HG02943 (cell line): ENCODE data around the gene MEX3C.
A peak's percentile ranks its signal among the peaks of the same experiment; 100 is the strongest.

Experiments
- ATAC-seq: cut with Tn5 transposase; IDR thresholded peaks from one replicate; pipeline ENCODE4 v1.9.1; 2021; ENCODE audit warnings: mild to moderate bottlenecking, low read depth, moderate library complexity; ENCODE audit not compliant: unreplicated experiment

The MEX3C gene

GRCh38 chr18:51157215-51157614 lies 40.3 kb downstream of the MEX3C start:
- no peak for ATAC-seq

GRCh38 chr18:51154431-51155063 lies 42.9 kb downstream of the MEX3C start:
- ATAC-seq: no peak

GRCh38 chr18:51153659-51154371 lies 43.7 kb downstream of the MEX3C start:
- ATAC-seq: peak; percentile 71

DNA sequence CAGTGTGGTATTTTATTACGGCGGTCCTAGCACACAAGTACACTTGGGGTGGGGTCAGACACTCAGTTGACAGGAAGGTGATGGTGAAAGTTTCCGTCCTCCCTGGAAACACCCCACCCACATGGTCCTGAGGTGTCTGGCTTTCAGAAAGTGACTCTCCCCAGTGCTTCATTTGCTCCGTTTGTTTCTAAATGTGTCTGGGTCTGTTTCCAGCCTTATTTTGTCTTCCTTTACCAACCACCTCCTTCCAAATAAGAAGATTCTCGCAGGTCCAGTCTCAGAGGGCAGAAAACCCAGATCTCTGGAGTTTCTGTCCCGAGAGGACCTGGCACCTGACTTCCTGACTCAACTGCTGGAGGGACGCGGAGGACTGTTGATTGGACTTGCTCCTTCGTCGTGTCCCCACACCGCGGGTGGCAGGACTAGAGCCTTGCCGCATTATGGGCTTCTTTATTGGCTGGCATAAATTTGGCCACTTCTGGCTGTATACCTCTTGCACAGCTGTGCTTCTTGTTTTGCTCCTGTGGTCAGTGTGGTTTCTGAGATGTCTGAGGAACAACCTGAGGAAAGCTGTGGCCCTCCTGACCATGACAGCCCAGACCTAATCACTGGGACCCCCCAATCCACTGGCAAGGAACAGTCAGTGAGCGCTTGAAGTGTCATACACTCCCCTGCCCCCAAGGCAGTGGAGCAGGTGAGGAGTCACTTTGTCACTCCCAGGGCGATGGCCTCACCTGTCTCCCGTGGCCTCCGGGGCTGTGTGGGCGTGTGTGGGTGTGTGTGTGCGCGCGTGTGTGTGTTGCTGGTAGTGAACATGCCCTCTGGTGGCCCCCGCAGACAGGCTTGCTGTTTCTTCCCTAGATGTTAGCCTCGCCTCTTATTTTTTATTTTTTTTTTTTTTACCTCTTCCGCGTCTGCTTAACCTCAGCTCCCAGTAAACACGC lies 45.6 kb downstream of the MEX3C start:
- ATAC-seq: peak; percentile 30

DNA sequence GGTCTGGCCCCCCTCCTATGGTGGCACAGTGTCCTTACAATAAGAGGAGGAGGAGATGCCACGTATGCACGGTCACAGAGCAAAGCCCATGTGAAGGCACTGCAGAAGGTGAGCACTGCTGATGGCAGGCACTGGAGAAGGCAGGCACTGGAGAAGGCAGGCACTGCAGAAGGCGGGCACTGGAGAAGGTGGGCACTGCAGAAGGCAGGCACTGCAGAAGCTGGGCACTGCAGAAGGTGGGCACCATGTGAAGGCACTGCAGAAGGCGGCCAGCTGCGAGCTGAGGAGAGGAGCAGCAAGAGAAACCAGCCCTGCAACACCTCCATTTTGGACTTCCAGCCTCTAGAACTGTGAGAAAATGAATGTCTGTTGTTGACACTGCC lies 46.3 kb downstream of the MEX3C start:
- ATAC-seq: no peak

DNA sequence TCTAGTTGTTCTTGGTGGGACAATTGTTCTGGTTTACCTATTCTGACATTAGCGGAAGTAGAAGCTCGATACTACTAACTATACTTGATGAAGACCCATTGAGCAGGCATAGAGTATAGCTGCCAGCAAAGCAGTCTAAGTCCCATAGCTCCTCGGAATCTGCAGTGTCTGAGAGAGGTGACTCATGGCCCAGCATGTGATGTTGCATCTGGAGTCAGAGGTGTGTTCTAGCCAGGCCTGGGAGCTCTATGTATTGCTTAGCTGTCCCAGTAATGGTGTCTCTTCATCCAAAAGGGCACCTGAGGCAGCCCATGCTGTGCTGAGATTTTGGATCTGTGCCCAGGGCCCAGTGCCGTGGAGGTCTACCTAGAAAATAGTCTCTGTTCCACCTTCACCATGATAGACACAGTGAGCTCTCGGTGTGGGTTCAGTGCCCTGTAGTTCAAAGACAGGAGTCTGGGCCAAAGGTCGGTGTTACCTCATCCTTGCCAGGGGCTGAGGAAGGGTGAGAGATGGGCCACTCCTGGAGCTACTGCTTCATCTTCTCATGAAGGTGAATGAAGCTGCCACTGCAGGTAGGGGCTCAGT lies 47.3 kb downstream of the MEX3C start:
- no peak for ATAC-seq

DNA sequence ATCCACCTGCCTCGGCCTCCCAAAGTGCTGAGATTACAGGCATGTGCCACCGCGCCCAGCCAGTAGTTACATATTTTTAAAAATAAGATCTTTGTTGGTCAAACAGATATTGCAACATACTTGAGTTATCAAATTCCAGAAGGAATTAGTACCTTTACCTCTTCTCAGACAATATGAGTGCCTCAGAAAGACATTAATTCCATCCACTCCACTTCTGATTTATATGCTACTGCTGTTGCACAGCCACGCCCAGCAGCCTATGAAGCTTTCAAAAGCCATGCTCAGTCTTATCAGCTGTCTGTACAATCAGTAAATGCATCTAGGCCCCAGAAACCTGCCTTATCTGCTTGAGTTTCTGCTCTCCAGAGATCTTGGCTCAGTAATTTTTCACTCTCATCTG lies 47.8 kb downstream of the MEX3C start:
- ATAC-seq: no peak

- ATAC-seq: no peak
Measured at GRCh38 chr18:51146909-51147308, 50.6 kb downstream of the MEX3C start.

GRCh38 chr18:51138936-51139335 lies 58.5 kb downstream of the MEX3C start:
- no peak for ATAC-seq

DNA sequence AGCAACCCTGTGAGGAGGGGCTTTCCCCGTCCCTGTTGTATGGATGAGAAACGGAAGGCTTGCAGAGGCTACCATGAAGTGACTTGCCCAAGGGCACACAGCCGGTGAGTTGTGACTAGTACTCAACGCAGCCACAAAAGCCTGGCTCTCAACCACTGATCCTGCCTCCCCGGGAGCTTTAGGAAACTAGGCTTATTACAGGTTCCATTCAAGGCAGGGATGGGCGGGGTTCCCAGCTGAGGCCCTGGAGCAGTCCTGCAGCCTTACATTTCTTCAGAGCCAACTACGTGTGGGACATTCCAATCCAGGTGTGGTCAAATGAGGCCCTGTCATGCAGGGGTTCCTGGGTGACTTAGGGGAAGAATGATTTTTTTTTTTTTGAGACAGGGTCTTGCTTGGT lies 59.6 kb downstream of the MEX3C start:
- no peak for ATAC-seq

DNA sequence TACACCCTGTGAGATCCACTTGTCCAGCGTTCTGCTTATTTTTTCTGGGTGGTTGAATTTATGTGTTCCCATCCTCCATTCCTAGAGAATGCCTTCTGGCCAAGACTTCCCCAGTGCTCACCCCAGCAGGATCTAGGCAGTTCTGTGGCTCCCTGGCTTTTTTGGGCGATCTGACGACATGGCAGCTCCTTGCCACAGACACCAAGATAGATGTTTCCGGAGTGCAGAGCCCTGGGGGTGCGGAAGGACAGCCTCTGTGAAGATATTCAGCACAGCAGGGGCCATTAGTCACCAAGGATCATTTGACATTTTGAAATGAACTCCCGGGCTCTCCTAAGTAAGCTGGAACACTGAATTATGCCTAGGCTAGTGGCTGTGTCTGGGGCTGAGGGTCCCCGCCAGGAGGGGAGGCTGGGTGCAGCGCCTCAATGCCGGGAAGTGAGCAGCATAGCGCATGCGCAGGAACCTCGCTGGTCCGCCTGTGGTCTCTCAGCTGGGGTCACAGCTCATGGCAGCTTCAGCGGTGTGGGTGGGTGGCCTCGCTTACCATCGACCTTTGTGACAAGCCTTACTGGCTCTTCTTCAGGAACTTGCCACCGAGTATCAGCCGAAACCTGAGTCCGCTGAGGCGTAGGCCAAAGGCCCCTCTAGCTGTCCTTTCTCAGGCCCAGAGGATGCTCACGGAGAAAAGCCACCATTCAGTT lies 60.3 kb downstream of the MEX3C start:
- ATAC-seq: no peak

- no peak for ATAC-seq
Measured at GRCh38 chr18:51135795-51136194, 61.7 kb downstream of the MEX3C start.

DNA sequence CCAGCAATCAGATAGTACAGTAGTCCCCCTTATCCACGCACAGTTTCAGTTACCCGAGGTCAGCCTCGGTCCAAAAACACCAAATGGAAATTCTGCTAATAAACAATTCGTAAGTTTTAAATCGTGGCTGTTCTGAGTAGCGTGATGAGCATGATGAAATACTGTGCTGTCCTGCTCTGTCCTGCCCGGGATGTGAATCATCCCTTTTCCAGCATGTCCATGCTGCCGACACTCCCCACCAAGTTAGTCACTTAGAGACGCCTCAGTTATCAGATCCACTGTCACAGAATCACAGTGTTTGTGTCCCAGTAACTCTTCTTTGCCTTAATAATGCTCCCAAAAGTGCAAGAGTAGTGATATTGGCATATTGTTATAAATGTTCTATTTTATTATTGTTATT lies 62.1 kb downstream of the MEX3C start:
- ATAC-seq: no peak

GRCh38 chr18:51134721-51135120 lies 62.8 kb downstream of the MEX3C start:
- no peak for ATAC-seq

- ATAC-seq: no peak
Measured at GRCh38 chr18:51133580-51134160, 63.8 kb downstream of the MEX3C start.

- ATAC-seq: no peak
Measured at GRCh38 chr18:51132256-51132935, 65.1 kb downstream of the MEX3C start.

DNA sequence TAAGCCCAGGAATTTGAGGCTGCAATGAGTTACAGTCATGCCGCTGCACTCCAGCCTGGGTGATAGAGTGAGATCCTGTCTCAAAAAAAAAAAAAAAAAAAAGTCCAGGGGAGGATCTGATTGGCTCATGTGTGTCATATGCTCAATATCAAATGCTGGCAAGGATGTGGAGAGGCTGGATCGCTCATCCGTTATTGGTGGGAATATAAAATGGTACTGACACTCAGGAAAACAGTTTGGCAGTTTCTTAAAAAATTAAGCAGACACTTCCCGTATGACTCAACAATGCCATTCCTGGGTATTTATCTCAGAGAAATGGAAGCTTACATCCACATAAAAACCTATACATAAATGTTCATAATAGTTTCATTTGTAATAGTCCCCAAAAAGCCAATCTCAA lies 68.9 kb downstream of the MEX3C start:
- no peak for ATAC-seq

DNA sequence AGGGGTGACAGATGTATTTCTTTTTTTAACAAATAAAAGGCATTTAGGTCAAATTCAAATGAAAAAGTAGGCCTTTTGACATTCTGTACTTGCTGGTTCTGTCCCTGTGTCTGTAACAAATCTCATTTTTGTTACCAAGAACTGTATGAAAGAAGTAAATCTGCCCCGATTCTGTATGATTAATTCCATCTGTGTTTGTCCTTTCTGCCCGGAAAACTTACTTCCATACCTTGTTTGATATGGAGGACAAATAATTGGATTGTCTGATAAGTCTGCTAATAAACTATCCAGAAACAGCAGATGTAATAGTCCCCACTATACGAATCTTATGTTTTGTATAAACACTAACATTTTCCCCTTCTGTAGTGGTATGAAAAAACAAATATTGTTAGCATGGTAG lies 69.8 kb downstream of the MEX3C start:
- no peak for ATAC-seq

- no peak for ATAC-seq
Measured at GRCh38 chr18:51125976-51126375, 71.5 kb downstream of the MEX3C start.
